Fibroblast of the aortic adventitia (primary cell): Measurements from ENCODE around the gene LHX6. TPM values are rescaled to one million over a fixed set of nuclear protein-coding genes. Genes with fewer than 3 reads are reported as not detected.

Experiments
- DNase-seq: peaks from one replicate; pipeline ENCODE4 v3.0.0-alpha.2; 2010; ENCODE audit warnings: low read depth
- H3K4me3 ChIP-seq: 2 replicates; pipeline ENCODE4 v1.5.1; 2011; ENCODE audit warnings: low read depth, mild to moderate bottlenecking, control low read depth, low read length, moderate library complexity
- total RNA-seq: library from RNA; depleted of rRNA; stranded (reverse); fragments of >200 nt; gene quantifications from 2 replicates; pipeline ENCODE4 v1.2.3, GENCODE V29; 2012; ENCODE audit warnings: low replicate concordance
- TF ChIP-seq, protein P1 (sequence below): IDR thresholded peaks from 2 replicates; pipeline ENCODE4 v1.5.1; 2011; ENCODE audit warnings: mild to moderate bottlenecking, low read length, control low read depth, inconsistent platforms; ENCODE audit not compliant: insufficient read depth

LHX6 gene
- total RNA-seq, 1 donor, result not detected

DNA sequence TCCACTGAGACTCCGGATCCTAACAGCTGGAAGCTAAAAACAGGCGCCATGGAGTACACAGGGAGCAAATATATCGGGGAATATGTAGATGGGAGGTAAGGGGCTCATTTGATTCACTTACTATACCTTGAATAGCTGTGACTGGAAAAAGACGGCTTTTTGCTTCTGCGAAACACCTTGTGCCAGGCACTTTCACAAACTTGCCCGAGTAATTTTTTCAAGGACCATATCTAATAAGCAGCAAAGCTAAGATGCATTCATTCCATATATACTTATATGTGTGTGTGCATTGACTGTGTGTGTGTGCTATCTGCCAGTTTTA, 68.9 kb downstream of the LHX6 start:
- no peak for DNase-seq
- H3K4me3 ChIP-seq, result peak overlapping the region; percentile 96
- TF ChIP-seq, protein P1, sequence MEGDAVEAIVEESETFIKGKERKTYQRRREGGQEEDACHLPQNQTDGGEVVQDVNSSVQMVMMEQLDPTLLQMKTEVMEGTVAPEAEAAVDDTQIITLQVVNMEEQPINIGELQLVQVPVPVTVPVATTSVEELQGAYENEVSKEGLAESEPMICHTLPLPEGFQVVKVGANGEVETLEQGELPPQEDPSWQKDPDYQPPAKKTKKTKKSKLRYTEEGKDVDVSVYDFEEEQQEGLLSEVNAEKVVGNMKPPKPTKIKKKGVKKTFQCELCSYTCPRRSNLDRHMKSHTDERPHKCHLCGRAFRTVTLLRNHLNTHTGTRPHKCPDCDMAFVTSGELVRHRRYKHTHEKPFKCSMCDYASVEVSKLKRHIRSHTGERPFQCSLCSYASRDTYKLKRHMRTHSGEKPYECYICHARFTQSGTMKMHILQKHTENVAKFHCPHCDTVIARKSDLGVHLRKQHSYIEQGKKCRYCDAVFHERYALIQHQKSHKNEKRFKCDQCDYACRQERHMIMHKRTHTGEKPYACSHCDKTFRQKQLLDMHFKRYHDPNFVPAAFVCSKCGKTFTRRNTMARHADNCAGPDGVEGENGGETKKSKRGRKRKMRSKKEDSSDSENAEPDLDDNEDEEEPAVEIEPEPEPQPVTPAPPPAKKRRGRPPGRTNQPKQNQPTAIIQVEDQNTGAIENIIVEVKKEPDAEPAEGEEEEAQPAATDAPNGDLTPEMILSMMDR, result no peak

DNA sequence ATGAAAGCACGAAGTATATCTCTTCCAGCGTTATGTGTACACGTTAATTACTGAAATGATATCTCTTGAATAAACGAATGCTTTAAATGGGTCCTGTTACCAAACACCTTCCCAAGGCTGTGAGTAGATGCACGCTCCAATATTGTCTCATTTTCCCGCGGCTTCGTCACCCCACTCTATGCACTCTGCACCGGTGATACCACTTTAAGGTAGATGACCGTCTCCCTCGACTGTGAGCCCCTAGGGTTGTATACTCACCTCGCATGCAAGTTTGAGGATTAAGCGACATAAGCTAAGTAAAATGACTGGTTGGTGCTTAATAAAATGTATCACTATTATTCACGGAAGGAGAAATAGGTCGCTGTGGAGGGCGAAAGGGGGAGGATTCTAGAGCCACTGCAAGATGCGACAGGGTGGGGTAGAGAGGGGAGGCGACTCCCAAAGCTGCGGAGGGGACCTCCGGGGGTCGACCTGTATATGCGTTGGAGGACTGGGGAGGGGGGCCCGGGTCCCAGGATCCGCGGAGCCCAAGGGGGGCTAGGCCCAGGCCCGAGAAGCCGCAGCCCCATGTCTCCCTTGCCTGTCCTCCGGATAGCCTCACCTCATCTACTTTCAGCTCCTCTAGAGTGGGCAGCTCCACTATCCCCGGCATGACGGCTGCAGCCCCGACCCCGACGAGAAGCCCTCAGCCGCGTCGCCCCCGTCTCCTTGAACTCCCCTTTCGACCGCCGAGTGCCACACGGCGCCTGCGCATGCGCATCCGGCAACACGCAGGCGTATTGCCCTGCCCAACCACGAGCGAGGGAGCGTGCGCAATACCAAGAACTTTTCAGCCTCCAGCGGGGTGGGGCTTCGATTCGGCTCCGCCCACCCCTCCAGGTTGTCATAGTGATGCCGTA, 69.5 kb downstream of the LHX6 start, which contains the start of the genes MORN5 and NDUFA8:
Gene MORN5 (plus strand): TSS at position 883 of the 899 bp plus-strand sequence. CDS start 65 bp downstream, outside the sequence.
Gene NDUFA8 (minus strand): TSS at position 754 of the 899 bp plus-strand sequence. CDS start 102 bp downstream, at position 652.
- peak; percentile 95 for DNase-seq
- peak within 1 kb of the TSS; percentile 96 for H3K4me3 ChIP-seq
- TF ChIP-seq, protein P1, result peak; percentile 41

DNA sequence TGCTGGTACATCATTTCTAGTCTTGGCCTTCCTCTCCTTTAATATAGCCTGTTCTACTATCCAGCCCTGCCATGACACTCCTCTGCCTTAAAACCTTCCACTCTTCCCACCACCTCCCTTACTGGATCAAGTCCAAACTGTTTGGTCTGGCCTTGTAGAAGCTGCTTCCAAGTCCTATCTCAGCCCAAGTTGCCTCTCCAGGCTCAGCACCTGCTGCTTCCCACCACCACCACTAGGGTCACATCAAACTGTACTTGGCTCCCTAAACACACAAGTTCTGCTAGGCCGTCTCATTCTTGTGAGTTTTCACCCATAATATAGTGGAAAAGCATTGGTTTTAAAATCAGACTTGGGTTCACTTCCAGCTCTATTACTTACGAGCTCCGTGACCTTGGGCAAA, 70.6 kb downstream of the LHX6 start:
- peak; percentile 52 for DNase-seq

DNA sequence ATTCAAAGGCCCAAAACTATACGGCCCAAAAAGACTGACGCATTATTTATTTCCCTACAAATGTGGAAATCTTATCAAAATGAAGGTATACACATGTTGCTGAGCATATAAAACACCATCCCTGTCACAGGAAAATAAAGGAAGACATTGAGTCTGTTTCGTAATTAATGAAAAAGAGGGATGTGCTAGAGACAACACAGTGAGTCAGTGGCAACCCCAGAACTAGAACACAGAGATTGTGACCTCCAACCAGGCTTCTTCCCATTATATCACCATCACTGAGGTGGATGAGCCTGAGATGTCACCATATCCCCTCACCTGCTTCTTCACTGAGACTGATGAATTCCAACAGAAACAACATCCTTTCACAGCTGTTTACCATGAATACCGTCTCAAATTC, 73.0 kb downstream of the LHX6 start:
- TF ChIP-seq, protein P1, result no peak
- H3K4me3 ChIP-seq, result no peak overlapping the region
- DNase-seq, result no peak

More for the DNA sequence above, 70.6 kb downstream of the LHX6 start:
- TF ChIP-seq, protein P1, result peak; percentile 69
- H3K4me3 ChIP-seq, result peak overlapping the region; percentile 31

Other genes with a start within 250 kb of the LHX6 start
- gene TTLL11, start 135.6 kb downstream of the LHX6 start, total RNA-seq, result 4.8 and 7.3 TPM in 2 replicates
- gene NDUFA8, start 69.2 kb downstream of the LHX6 start, total RNA-seq, result 23.5 and 25.2 TPM in 2 replicates
- not detected in 2 replicates for gene MORN5, start 69.0 kb downstream of the LHX6 start, total RNA-seq
- 4.3 and 13.0 TPM in 2 replicates for gene RBM18, start 35.9 kb upstream of the LHX6 start, total RNA-seq
- 40.0 and 43.2 TPM in 2 replicates for gene MRRF, start 35.9 kb upstream of the LHX6 start, total RNA-seq
- gene PTGS1, start 142.1 kb upstream of the LHX6 start, total RNA-seq, result 6.3 and 173 TPM in 2 replicates
- not detected in 2 replicates for gene OR1J1, start 249.0 kb upstream of the LHX6 start, total RNA-seq